MM.1S (cell line): ENCODE results near the gene SUPT4H1.

Experiments
- DNase-seq: peaks from one replicate; pipeline ENCODE4 v3.0.0-alpha.2; 2015
- H2AFZ ChIP-seq: fragments of 300-600 bp; sonication (generic); 2 replicates; pipeline ENCODE4 v1.6.0; 2016; ENCODE audit warnings: antibody characterized with exemption, low read length
- H3F3A ChIP-seq: fragments of 300-600 bp; sonication (generic); 2 replicates; pipeline ENCODE4 v1.6.1; 2016; ENCODE audit warnings: mild to moderate bottlenecking, antibody characterized with exemption, low read length, moderate library complexity, mixed read lengths; ENCODE audit not compliant: insufficient read depth
- H3K27ac ChIP-seq: fragments of 300-600 bp; sonication (generic); 2 replicates; pipeline ENCODE4 v1.5.1; 2016; ENCODE audit warnings: mild to moderate bottlenecking, low read length
- H3K27me3 ChIP-seq: fragments of 300-600 bp; sonication (generic); replicated peaks from 2 replicates; pipeline ENCODE4 v1.6.0; 2016; ENCODE audit warnings: low read length; ENCODE audit not compliant: insufficient read depth
- H3K36me3 ChIP-seq: fragments of 300-600 bp; sonication (generic); replicated peaks from 2 replicates; pipeline ENCODE4 v1.6.1; 2016; ENCODE audit warnings: mild to moderate bottlenecking, low read length, mixed read lengths; ENCODE audit not compliant: insufficient read depth
- H3K4me1 ChIP-seq: fragments of 300-600 bp; sonication (generic); 2 replicates; pipeline ENCODE4 v1.6.1; 2016; ENCODE audit warnings: low read length, mixed read lengths
- H3K4me2 ChIP-seq: fragments of 300-600 bp; sonication (generic); 2 replicates; pipeline ENCODE4 v1.6.0; 2016; ENCODE audit warnings: low read depth, low read length
- H3K4me3 ChIP-seq: fragments of 300-600 bp; sonication (generic); 2 replicates; pipeline ENCODE4 v1.5.1; 2016; ENCODE audit warnings: low read length, mixed read lengths
- H3K79me2 ChIP-seq: fragments of 300-600 bp; sonication (generic); 2 replicates; pipeline ENCODE4 v1.6.1; 2016; ENCODE audit warnings: mixed run types, low read length, mixed read lengths
- H3K9ac ChIP-seq: fragments of 300-600 bp; sonication (generic); 2 replicates; pipeline ENCODE4 v1.6.1; 2016; ENCODE audit warnings: low read length, mixed read lengths
- H3K9me2 ChIP-seq: fragments of 300-600 bp; sonication (generic); replicated peaks from 2 replicates; pipeline ENCODE4 v1.6.1; 2016; ENCODE audit warnings: mild to moderate bottlenecking, low read length, mixed read lengths; ENCODE audit not compliant: insufficient read depth
- H3K9me3 ChIP-seq: fragments of 300-600 bp; sonication (generic); replicated peaks from 2 replicates; pipeline ENCODE4 v1.6.1; 2016; ENCODE audit warnings: mild to moderate bottlenecking, low read length, mixed read lengths; ENCODE audit not compliant: insufficient read depth
- H4K20me1 ChIP-seq: fragments of 300-600 bp; sonication (generic); 2 replicates; pipeline ENCODE4 v1.6.1; 2016; ENCODE audit warnings: mild to moderate bottlenecking, low read length, moderate library complexity, mixed read lengths; ENCODE audit not compliant: insufficient read depth
- CTCF ChIP-seq: fragments of 300-600 bp; sonication (generic); IDR thresholded peaks from 2 replicates; pipeline ENCODE4 v1.5.1; 2016; ENCODE audit warnings: antibody characterized with exemption, low read length, mixed read lengths
- EZH2 ChIP-seq: fragments of 300-600 bp; sonication (generic); optimal IDR thresholded peaks from 2 replicates; pipeline ENCODE3; 2017; ENCODE audit warnings: low read depth, mild to moderate bottlenecking, antibody characterized with exemption, low read length, mixed read lengths
- EZH2phosphoT487 ChIP-seq: fragments of 300-600 bp; sonication (generic); IDR thresholded peaks from 2 replicates; pipeline ENCODE4 v1.6.1; 2018; ENCODE audit warnings: antibody characterized with exemption, low read length

The SUPT4H1 gene

GRCh38 chr17:58382108-58382871 is 30.3 kb upstream of the SUPT4H1 start:
- Histone ChIP-seq H2AFZ (peak overlapping the region; percentile 29; the same call in 1 of the 2 replicates), H4K20me1 (no peaks in the 10 kb centered on the region), H3K9ac (peak overlapping the region; percentile 9; the same call in 1 of the 2 replicates), H3K27me3 (no peaks in the 10 kb centered on the region; the same call in 1 of the 2 replicates), H3K36me3 (no peaks in the 10 kb centered on the region), H3K4me1 (peaks cover 32% of the 10 kb centered on the region), H3K4me2 (peak overlapping the region; percentile 55), H3K4me3 (peak overlapping the region; percentile 29; the same call in 1 of the 2 replicates), H3K27ac (peak overlapping the region; percentile 63), H3F3A (peaks cover 18% of the 10 kb centered on the region), H3K9me2 (no peaks in the 10 kb centered on the region), H3K9me3 (no peaks in the 10 kb centered on the region), H3K79me2 (no peaks in the 10 kb centered on the region)
- peak; percentile 78 for DNase-seq
- TF ChIP-seq CTCF (no peak), EZH2phosphoT487 (no peak), EZH2 (no peak)

- Histone ChIP-seq H3K36me3 (no peaks in the 10 kb centered on the region), H3K27me3 (no peaks in the 10 kb centered on the region; the same call in 1 of the 2 replicates), H3K4me1 (peaks cover 32% of the 10 kb centered on the region), H3K9me3 (no peaks in the 10 kb centered on the region), H4K20me1 (no peaks in the 10 kb centered on the region), H2AFZ (no peak overlapping the region), H3K4me2 (peak overlapping the region; percentile 55), H3F3A (peaks cover 18% of the 10 kb centered on the region), H3K79me2 (no peaks in the 10 kb centered on the region), H3K27ac (peak overlapping the region; percentile 63; the same call in 1 of the 2 replicates), H3K9ac (no peak overlapping the region), H3K4me3 (no peak overlapping the region), H3K9me2 (no peaks in the 10 kb centered on the region)
- TF ChIP-seq EZH2: no peak
- TF ChIP-seq CTCF: no peak
- no peak for TF ChIP-seq EZH2phosphoT487
- no peak for DNase-seq
These were observed 29.4 kb upstream of the SUPT4H1 start for GRCh38 chr17:58381124-58382035.

- no peak for TF ChIP-seq EZH2phosphoT487
- no peak for TF ChIP-seq EZH2
- H4K20me1 ChIP-seq: no peaks in the 10 kb centered on the region
- no peak overlapping the region for H2AFZ ChIP-seq
- H3K36me3 ChIP-seq: no peaks in the 10 kb centered on the region
- H3K4me3 ChIP-seq: no peak overlapping the region
- no peaks in the 10 kb centered on the region; the same call in 1 of the 2 replicates for H3K27me3 ChIP-seq
- no peak overlapping the region for H3K9ac ChIP-seq
- peaks cover 32% of the 10 kb centered on the region for H3K4me1 ChIP-seq
- no peak for DNase-seq
- H3K27ac ChIP-seq: no peak overlapping the region
- H3K9me2 ChIP-seq: no peaks in the 10 kb centered on the region
- H3K79me2 ChIP-seq: no peaks in the 10 kb centered on the region
- no peak overlapping the region for H3K4me2 ChIP-seq
- peaks cover 18% of the 10 kb centered on the region for H3F3A ChIP-seq
- H3K9me3 ChIP-seq: no peaks in the 10 kb centered on the region
These were observed 28.5 kb upstream of the SUPT4H1 start for GRCh38 chr17:58380207-58381123.
